Panc1 (cell line): Measurements from ENCODE around the gene AP2B1. TPM values are rescaled to one million over a fixed set of nuclear protein-coding genes. Genes with fewer than 3 reads are reported as not detected.

Experiments
- ATAC-seq: fragments of 200-7000 bp; cut with Tn5 transposase; 2 replicates; pipeline ENCODE4 v1.9.1; 2020; ENCODE audit warnings: mild to moderate bottlenecking, moderate library complexity
- BruUV-seq: library from RNA; stranded (reverse); fragments of 400-500 nt; replicated peaks from 2 replicates; lab custom pipeline; 2021; lab: Mats Ljungman, UMichigan
- CTCF ChIA-PET: fragments of 300-600 bp; sonication (Branson Sonifier 250); formaldehyde crosslinking; loops from one replicate; lab custom pipeline; 2022; ENCODE audit warnings: antibody characterized with exemption; lab: Charles Lee
- POLR2A ChIA-PET: fragments of 300-600 bp; sonication (Branson Sonifier 250); formaldehyde crosslinking; loops from one replicate; lab custom pipeline; 2022; ENCODE audit warnings: antibody characterized with exemption; lab: Charles Lee
- DNase-seq: peaks from one replicate; pipeline ENCODE4 v3.0.0-alpha.2; 2010; ENCODE audit warnings: low read depth, low spot score
- H3K27ac ChIP-seq: 2 replicates; pipeline ENCODE4 v1.5.1; 2011; ENCODE audit warnings: mild to moderate bottlenecking, low read length, inconsistent platforms
- H3K27me3 ChIP-seq: fragments of 200-500 bp; sonication (Bioruptor generic); 2 replicates; pipeline ENCODE4 v1.6.0; 2014; ENCODE audit warnings: low read length, inconsistent platforms; ENCODE audit not compliant: control insufficient read depth, insufficient read depth
- H3K36me3 ChIP-seq: fragments of 200-500 bp; sonication (Bioruptor generic); 2 replicates; pipeline ENCODE4 v1.5.1; 2014; ENCODE audit warnings: inconsistent platforms, mild to moderate bottlenecking, low read length, moderate library complexity; ENCODE audit not compliant: control insufficient read depth, insufficient read depth
- H3K4me1 ChIP-seq: 2 replicates; pipeline ENCODE4 v1.5.1; 2011; ENCODE audit warnings: inconsistent platforms, mild to moderate bottlenecking, low read length, moderate library complexity; ENCODE audit not compliant: control insufficient read depth, insufficient read depth
- H3K4me3 ChIP-seq, 2 experiments: 2 replicates each; pipeline ENCODE4 v1.5.1; 2011 to 2012; ENCODE audit warnings: low read depth in 2 of 2, low read length in 2 of 2, mild to moderate bottlenecking in 2 of 2, inconsistent platforms in 1 of 2, moderate library complexity in 1 of 2
- H3K9me3 ChIP-seq: fragments of 200-500 bp; sonication (Bioruptor generic); 2 replicates; pipeline ENCODE4 v1.5.1; 2014; ENCODE audit warnings: low read depth, mild to moderate bottlenecking, inconsistent platforms, low read length, moderate library complexity; ENCODE audit not compliant: control insufficient read depth, insufficient read depth
- CTCF ChIP-seq: fragments of 450-650 bp; IDR thresholded peaks from 2 replicates; pipeline ENCODE4 v1.5.1; 2017; ENCODE audit warnings: mild to moderate bottlenecking
- POLR2AphosphoS5 ChIP-seq: IDR thresholded peaks from 2 replicates; pipeline ENCODE4 v1.6.1; 2012; ENCODE audit warnings: mild to moderate bottlenecking, low read depth, low read length, moderate library complexity
- REST ChIP-seq, 2 experiments: IDR thresholded peaks; 2 replicates each; pipeline ENCODE4 v1.6.1; 2011 to 2012; ENCODE audit warnings: low read depth in 2 of 2, control low read depth in 1 of 2, low read length in 1 of 2, mild to moderate bottlenecking in 1 of 2, moderate library complexity in 1 of 2; ENCODE audit not compliant: insufficient read depth in 1 of 2
- SIN3A ChIP-seq: IDR thresholded peaks from 2 replicates; pipeline ENCODE4 v1.6.1; 2012; ENCODE audit warnings: low read depth, mild to moderate bottlenecking, low read length, moderate library complexity, borderline replicate concordance; ENCODE audit not compliant: insufficient read depth
- TCF7L2 ChIP-seq: IDR thresholded peaks from 2 replicates; pipeline ENCODE4 v1.6.1; 2011; ENCODE audit warnings: mild to moderate bottlenecking, low read depth, low read length, inconsistent platforms
- in situ Hi-C: cut with HindIII; loops from 2 replicates; pipeline ENCODE4 v1.10.0; 2016; ENCODE audit warnings: low sequenced_read_pairs, low pct_unique_long_range_greater_than_20kb
- intact Hi-C: fragments of 100-400 bp; cut with micrococcal nuclease; formaldehyde crosslinking; loops from one replicate; pipeline ENCODE4 v1.10.0; 2022; ENCODE audit not compliant: unreplicated experiment
- total RNA-seq: library from RNA; stranded (reverse); gene quantifications from one replicate; pipeline ENCODE4 v1.2.1, GENCODE V29; 2021; ENCODE audit not compliant: unreplicated experiment

The AP2B1 gene
- total RNA-seq, 1 experiment from 2014 or later: 446 TPM

GRCh38 chr17:35723735-35724134, 136.6 kb downstream of the AP2B1 start:
- peaks cover 49% of the 10 kb centered on the region for H3K36me3 ChIP-seq

GRCh38 chr17:35725058-35725457, 137.9 kb downstream of the AP2B1 start:
- CTCF ChIA-PET: no interaction called here
- POLR2A ChIA-PET: no interaction called here

More at GRCh38 chr17:35723735-35724134, 136.6 kb downstream of the AP2B1 start:
- H3K4me1 ChIP-seq: peaks cover 4% of the 10 kb centered on the region; the same call in 1 of the 2 replicates
- intact Hi-C loops: no loop called here
- H3K27me3 ChIP-seq: no peaks in the 10 kb centered on the region
- in situ Hi-C loops: no loop called here
- ChIA-PET CTCF (interaction anchor here (2.6 kb wide), 1 partner anchor 23 kb away, joined by 6 read pairs; no protein-coding TSS in a partner anchor), POLR2A (no interaction called here)
- no peak overlapping the region for H3K27ac ChIP-seq
- BruUV-seq: no TSS peak
- no peak overlapping the region for H3K4me3 ChIP-seq
- no peak for ATAC-seq
- no peaks in the 10 kb centered on the region for H3K9me3 ChIP-seq
- TF ChIP-seq SIN3A (no peak), TCF7L2 (no peak), POLR2AphosphoS5 (no peak), CTCF (no peak), REST (IDR thresholded peaks at IDR 0.05; ENCODE audit: insufficient read depth in 1 of 2, low read depth in 2 of 2, low read length in 1 of 2) (no peak)
- no peak for DNase-seq

More at GRCh38 chr17:35725058-35725457, 137.9 kb downstream of the AP2B1 start:
- Histone ChIP-seq H3K27me3 (no peaks in the 10 kb centered on the region), H3K36me3 (peaks cover 37% of the 10 kb centered on the region), H3K4me1 (peaks cover 4% of the 10 kb centered on the region; the same call in 1 of the 2 replicates), H3K4me3 (no peak overlapping the region), H3K27ac (no peak overlapping the region), H3K9me3 (no peaks in the 10 kb centered on the region)
- in situ Hi-C loops (no loop called here), intact Hi-C loops (no loop called here)
- no peak for TF ChIP-seq TCF7L2
- no peak for TF ChIP-seq SIN3A
- TF ChIP-seq REST (IDR thresholded peaks at IDR 0.05; ENCODE audit: insufficient read depth in 1 of 2, low read depth in 2 of 2, low read length in 1 of 2): no peak
- no peak for TF ChIP-seq POLR2AphosphoS5
- no peak for TF ChIP-seq CTCF
- BruUV-seq: no TSS peak
- no peak for DNase-seq
- no peak for ATAC-seq
